HEK293 (cell line): Measurements from ENCODE around the gene CYB5R4.

Source experiments
- CTCF ChIA-PET: fragments of 350-600 bp; formaldehyde crosslinking; extraction: SDS; loops from one replicate; lab custom pipeline; 2021; ENCODE audit warnings: antibody characterized with exemption; lab: Yijun Ruan, JAX
- POLR2A ChIA-PET: fragments of 300-600 bp; formaldehyde crosslinking; extraction: SDS; loops from one replicate; lab custom pipeline; 2020; ENCODE audit warnings: antibody characterized with exemption, inconsistent platforms; lab: Yijun Ruan, JAX
- H3K27ac ChIP-seq: fragments of 200-500 bp; sonication (Bioruptor generic); 2 replicates; pipeline ENCODE4 v1.5.1; 2014; ENCODE audit warnings: low read depth, low read length, control low read depth, inconsistent platforms; ENCODE audit errors: extremely low read depth
- H3K36me3 ChIP-seq, 2 experiments: fragments of 200-500 bp in 1 of 2; sonication (Bioruptor generic) in 1 of 2; 1 replicate in 1 of 2; 2 replicates in 1 of 2; pipeline ENCODE4 v1.5.1; 2014 to 2017; ENCODE audit warnings: inconsistent platforms in 2 of 2, low read length in 2 of 2; ENCODE audit not compliant: control insufficient read depth in 2 of 2, insufficient read depth in 1 of 2
- H3K4me1 ChIP-seq: fragments of 200-500 bp; sonication (Bioruptor generic); 2 replicates; pipeline ENCODE4 v1.5.1; 2014; ENCODE audit warnings: mild to moderate bottlenecking, low read length, inconsistent platforms; ENCODE audit not compliant: control insufficient read depth, insufficient read depth
- H3K4me3 ChIP-seq: 2 replicates; pipeline ENCODE4 v1.5.1; 2011; ENCODE audit warnings: low read depth, mild to moderate bottlenecking, control low read depth, low read length, moderate library complexity
- H3K9me3 ChIP-seq: fragments of 200-500 bp; sonication (Bioruptor generic); 2 replicates; pipeline ENCODE4 v1.5.1; 2014; ENCODE audit warnings: low read depth, low read length, inconsistent platforms; ENCODE audit not compliant: control insufficient read depth, insufficient read depth
- FEZF1 ChIP-seq: fragments of 450-650 bp; formaldehyde crosslinking; IDR thresholded peaks from 2 replicates; pipeline ENCODE4 v1.5.1; 2016; ENCODE audit warnings: missing biosample characterization, missing genetic modification characterization
- GLIS1 ChIP-seq: fragments of 450-650 bp; formaldehyde crosslinking; IDR thresholded peaks from 2 replicates; pipeline ENCODE4 v1.5.1; 2016; ENCODE audit warnings: missing biosample characterization, missing genetic modification characterization
- OSR2 ChIP-seq: fragments of 450-650 bp; formaldehyde crosslinking; IDR thresholded peaks from 2 replicates; pipeline ENCODE4 v1.5.1; 2016; ENCODE audit warnings: missing biosample characterization, missing genetic modification characterization
- PRDM4 ChIP-seq: fragments of 450-650 bp; formaldehyde crosslinking; IDR thresholded peaks from 2 replicates; pipeline ENCODE4 v1.5.1; 2017; ENCODE audit warnings: missing biosample characterization, missing genetic modification characterization
- SP7 ChIP-seq: fragments of 450-650 bp; formaldehyde crosslinking; IDR thresholded peaks from 2 replicates; pipeline ENCODE4 v1.5.1; 2016; ENCODE audit warnings: missing biosample characterization, missing genetic modification characterization
- ZBTB10 ChIP-seq: fragments of 450-650 bp; formaldehyde crosslinking; IDR thresholded peaks from 2 replicates; pipeline ENCODE4 v1.5.1; 2016; ENCODE audit warnings: missing biosample characterization, missing genetic modification characterization
- ZBTB11 ChIP-seq: fragments of 450-650 bp; formaldehyde crosslinking; conservative IDR thresholded peaks from 2 replicates; pipeline ENCODE4 v1.5.1; 2016; ENCODE audit warnings: low read depth, missing biosample characterization, missing genetic modification characterization
- ZBTB49 ChIP-seq: fragments of 450-650 bp; formaldehyde crosslinking; IDR thresholded peaks from 2 replicates; pipeline ENCODE4 v1.5.1; 2016; ENCODE audit warnings: missing biosample characterization, missing genetic modification characterization, low read depth
- ZNF114 ChIP-seq: fragments of 450-650 bp; formaldehyde crosslinking; IDR thresholded peaks from 2 replicates; pipeline ENCODE4 v1.5.0; 2017; ENCODE audit warnings: missing biosample characterization, missing genetic modification characterization
- ZNF157 ChIP-seq: fragments of 450-650 bp; formaldehyde crosslinking; IDR thresholded peaks from 2 replicates; pipeline ENCODE4 v1.5.1; 2016; ENCODE audit warnings: missing biosample characterization, missing genetic modification characterization
- ZNF221 ChIP-seq: fragments of 450-650 bp; formaldehyde crosslinking; IDR thresholded peaks from 2 replicates; pipeline ENCODE4 v1.5.1; 2017; ENCODE audit warnings: missing biosample characterization, missing genetic modification characterization, borderline replicate concordance
- ZNF266 ChIP-seq: fragments of 450-650 bp; formaldehyde crosslinking; IDR thresholded peaks from 2 replicates; pipeline ENCODE4 v1.5.1; 2016; ENCODE audit warnings: missing biosample characterization, missing genetic modification characterization, low read depth
- ZNF292 ChIP-seq: fragments of 450-650 bp; formaldehyde crosslinking; IDR thresholded peaks from 2 replicates; pipeline ENCODE4 v1.5.1; 2016; ENCODE audit warnings: low read depth, missing biosample characterization, missing genetic modification characterization, borderline replicate concordance
- ZNF350 ChIP-seq: fragments of 450-650 bp; formaldehyde crosslinking; IDR thresholded peaks from 2 replicates; pipeline ENCODE4 v1.5.0; 2017; ENCODE audit warnings: missing biosample characterization, mild to moderate bottlenecking, missing genetic modification characterization
- ZNF521 ChIP-seq: fragments of 450-650 bp; formaldehyde crosslinking; IDR thresholded peaks from 2 replicates; pipeline ENCODE4 v1.5.1; 2017; ENCODE audit warnings: missing biosample characterization, mild to moderate bottlenecking, missing genetic modification characterization
- ZNF596 ChIP-seq: fragments of 450-650 bp; IDR thresholded peaks from 2 replicates; pipeline ENCODE4 v1.5.0; 2018; ENCODE audit warnings: missing biosample characterization, mild to moderate bottlenecking, missing genetic modification characterization, moderate library complexity
- ZNF626 ChIP-seq: fragments of 450-650 bp; sonication (Bioruptor Pico); formaldehyde crosslinking; IDR thresholded peaks from 2 replicates; pipeline ENCODE4 v1.5.1; 2018; ENCODE audit warnings: missing biosample characterization, missing genetic modification characterization, inconsistent platforms
- ZNF639 ChIP-seq: fragments of 450-650 bp; formaldehyde crosslinking; IDR thresholded peaks from 2 replicates; pipeline ENCODE4 v1.5.1; 2016; ENCODE audit warnings: missing biosample characterization, missing genetic modification characterization
- ZNF660 ChIP-seq: fragments of 450-650 bp; IDR thresholded peaks from 2 replicates; pipeline ENCODE4 v1.5.1; 2018; ENCODE audit warnings: missing biosample characterization, mild to moderate bottlenecking, missing genetic modification characterization
- ZNF777 ChIP-seq: fragments of 450-650 bp; formaldehyde crosslinking; IDR thresholded peaks from 2 replicates; pipeline ENCODE4 v1.5.1; 2017; ENCODE audit warnings: missing biosample characterization, missing genetic modification characterization, borderline replicate concordance
- ZNF830 ChIP-seq: fragments of 450-650 bp; IDR thresholded peaks from 2 replicates; pipeline ENCODE4 v1.5.0; 2018; ENCODE audit warnings: missing biosample characterization, missing genetic modification characterization, low read depth, mild to moderate bottlenecking, moderate library complexity
- TF ChIP-seq, protein P1 (sequence below): fragments of 450-650 bp; formaldehyde crosslinking; IDR thresholded peaks from 2 replicates; pipeline ENCODE4 v1.5.1; 2016; ENCODE audit warnings: missing biosample characterization, missing genetic modification characterization

Gene CYB5R4

DNA sequence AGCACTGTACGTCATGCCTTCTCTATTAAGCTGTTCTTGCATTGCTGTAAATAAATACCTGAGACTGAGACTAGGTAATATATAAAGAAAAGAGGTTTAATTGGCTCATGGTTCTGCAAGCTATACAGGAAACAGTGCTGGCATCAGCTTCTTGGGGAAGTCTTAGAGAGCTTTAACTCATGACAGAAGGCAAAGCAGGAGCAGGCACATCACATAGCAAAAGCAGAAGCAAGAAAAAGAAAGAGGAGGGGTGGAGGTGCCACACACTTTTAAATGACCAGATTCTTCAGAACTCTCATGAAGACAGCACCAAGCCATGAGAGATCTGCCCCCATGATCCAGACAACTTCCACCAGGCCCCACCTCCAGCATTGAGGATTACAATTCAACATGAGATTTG is 30.1 kb downstream of the CYB5R4 start:
- no peaks in the 10 kb centered on the region for H3K36me3 ChIP-seq
- no peak overlapping the region for H3K27ac ChIP-seq
- CTCF ChIA-PET: interaction anchor here (0.6 to 1.7 kb wide), 3 partner anchors 26 to 1237 kb away, joined by 3 to 8 read pairs (median 5); no protein-coding TSS in a partner anchor
- no peaks in the 10 kb centered on the region for H3K4me1 ChIP-seq
- TF ChIP-seq ZBTB10 (no peak), ZBTB11 (tag by site-specific recombination) (no peak), ZNF114 (tag by site-specific recombination) (no peak), ZNF639 (tag by site-specific recombination) (no peak), SP7 (no peak)
- TF ChIP-seq, protein P1, sequence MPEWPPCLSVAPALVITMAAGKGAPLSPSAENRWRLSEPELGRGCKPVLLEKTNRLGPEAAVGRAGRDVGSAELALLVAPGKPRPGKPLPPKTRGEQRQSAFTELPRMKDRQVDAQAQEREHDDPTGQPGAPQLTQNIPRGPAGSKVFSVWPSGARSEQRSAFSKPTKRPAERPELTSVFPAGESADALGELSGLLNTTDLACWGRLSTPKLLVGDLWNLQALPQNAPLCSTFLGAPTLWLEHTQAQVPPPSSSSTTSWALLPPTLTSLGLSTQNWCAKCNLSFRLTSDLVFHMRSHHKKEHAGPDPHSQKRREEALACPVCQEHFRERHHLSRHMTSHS (tag by site-specific recombination): no peak
- POLR2A ChIA-PET: no interaction called here
- no peak overlapping the region for H3K4me3 ChIP-seq
- H3K9me3 ChIP-seq: no peaks in the 10 kb centered on the region

DNA sequence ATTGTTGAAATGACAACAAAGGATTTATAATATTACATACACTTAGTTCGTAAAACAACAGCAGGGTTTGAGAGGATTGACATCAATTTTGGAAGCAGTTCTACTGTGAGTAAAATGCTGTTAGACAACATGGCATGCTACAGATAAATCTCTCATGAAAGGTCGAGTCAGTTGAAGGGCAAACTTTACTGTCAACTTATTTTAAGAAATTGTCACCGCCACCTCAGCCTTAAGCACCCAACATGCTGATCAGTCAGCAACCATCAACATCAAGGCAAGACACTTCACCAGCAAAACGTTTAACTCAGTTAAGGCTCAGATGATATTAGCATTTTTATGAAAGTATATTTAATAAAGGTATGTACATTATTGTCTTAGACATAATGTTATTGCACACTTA is 31.0 kb downstream of the CYB5R4 start:
- Histone ChIP-seq H3K36me3 (no peaks in the 10 kb centered on the region), H3K4me1 (no peaks in the 10 kb centered on the region), H3K9me3 (no peaks in the 10 kb centered on the region), H3K4me3 (no peak overlapping the region), H3K27ac (no peak overlapping the region)
- ChIA-PET CTCF (interaction anchor here (0.7 kb wide), 1 partner anchor 714 kb away, joined by 3 read pairs; no protein-coding TSS in a partner anchor), POLR2A (no interaction called here)
- TF ChIP-seq ZBTB49 (tag by site-specific recombination) (no peak), ZNF596 (tag by site-specific recombination) (no peak), ZNF350 (tag by site-specific recombination) (no peak), ZNF830 (no peak), ZNF157 (no peak), ZNF221 (tag by site-specific recombination) (no peak), FEZF1 (no peak), GLIS1 (no peak), ZNF660 (no peak), PRDM4 (tag by site-specific recombination) (no peak), ZNF521 (tag by site-specific recombination) (no peak), ZNF292 (no peak), ZNF777 (no peak), ZNF626 (tag by site-specific recombination) (no peak), ZNF266 (tag by site-specific recombination) (no peak), OSR2 (tag by site-specific recombination) (no peak)
